Hepatocyte (in vitro differentiated cells): ENCODE data around the gene LSM7. TPM values are rescaled to one million over a fixed set of nuclear protein-coding genes. Genes with fewer than 3 reads are reported as not detected.

Experiments
- DNase-seq: peaks from one replicate; pipeline ENCODE4 v3.0.0-alpha.2; 2016; ENCODE audit warnings: low spot score
- H2AFZ ChIP-seq: fragments of 200-600 bp; sonication (generic); 2 replicates; pipeline ENCODE4 v1.6.0; 2016; ENCODE audit warnings: antibody characterized with exemption, mild to moderate bottlenecking
- H3K27ac ChIP-seq: fragments of 200-600 bp; sonication (generic); 2 replicates; pipeline ENCODE4 v1.5.1; 2016; ENCODE audit warnings: mild to moderate bottlenecking
- H3K27me3 ChIP-seq: fragments of 200-600 bp; sonication (generic); 2 replicates; pipeline ENCODE4 v1.6.1; 2016
- H3K36me3 ChIP-seq: fragments of 200-600 bp; sonication (generic); replicated peaks from 2 replicates; pipeline ENCODE4 v1.5.1; 2016; ENCODE audit warnings: low read depth; ENCODE audit not compliant: insufficient read depth
- H3K4me1 ChIP-seq: fragments of 200-600 bp; sonication (generic); 2 replicates; pipeline ENCODE4 v1.5.1; 2016; ENCODE audit warnings: mild to moderate bottlenecking, moderate library complexity; ENCODE audit not compliant: insufficient read depth
- H3K4me2 ChIP-seq: fragments of 200-600 bp; sonication (generic); 2 replicates; pipeline ENCODE4 v1.6.0; 2016
- H3K4me3 ChIP-seq: fragments of 200-600 bp; sonication (generic); 2 replicates; pipeline ENCODE4 v1.5.1; 2016; ENCODE audit warnings: mild to moderate bottlenecking
- H3K79me2 ChIP-seq: fragments of 200-600 bp; sonication (generic); 2 replicates; pipeline ENCODE4 v1.6.0; 2017; ENCODE audit warnings: mild to moderate bottlenecking
- H3K9me2 ChIP-seq: fragments of 200-600 bp; sonication (generic); replicated peaks from 2 replicates; pipeline ENCODE4 v1.6.0; 2017; ENCODE audit warnings: mild to moderate bottlenecking; ENCODE audit not compliant: insufficient read depth
- H3K9me3 ChIP-seq: fragments of 200-600 bp; sonication (generic); 2 replicates; pipeline ENCODE4 v1.5.1; 2016; ENCODE audit warnings: low read depth, mild to moderate bottlenecking
- H4K20me1 ChIP-seq: fragments of 200-600 bp; sonication (generic); 2 replicates; pipeline ENCODE4 v1.6.0; 2016; ENCODE audit warnings: mild to moderate bottlenecking; ENCODE audit not compliant: insufficient read depth, poor library complexity, severe bottlenecking
- EZH2 ChIP-seq: fragments of 200-600 bp; sonication (generic); IDR thresholded peaks from 2 replicates; pipeline ENCODE4 v1.6.1; 2016; ENCODE audit warnings: antibody characterized with exemption, mild to moderate bottlenecking, borderline replicate concordance
- EZH2phosphoT487 ChIP-seq: fragments of 200-600 bp; sonication (generic); IDR thresholded peaks from one replicate; pipeline ENCODE4 v1.6.1; 2018; ENCODE audit warnings: antibody characterized with exemption, mild to moderate bottlenecking, low read depth, moderate library complexity; ENCODE audit not compliant: unreplicated experiment, severe bottlenecking
- WGBS: methylation state at CpG from one replicate; pipeline ENCODE4 v1.1.6; 2016; ENCODE audit warnings: low lambda C conversion rate; ENCODE audit errors: missing lambda C conversion rate; 5-methylcytosine and 5-hydroxymethylcytosine counted together
- polyA plus RNA-seq: library from polyadenylated mRNA; unstranded; fragments of >200 nt; fragmentation: Nextera tagmentation; extraction: Ambion mirVana; gene quantifications from 2 replicates; pipeline ENCODE4 v1.2.1, GENCODE V29; 2016
- total RNA-seq: library from RNA; depleted of rRNA; stranded (reverse); fragments of >200 nt; gene quantifications from 2 replicates; pipeline ENCODE4 v1.2.3, GENCODE V29; 2014
- TF ChIP-seq, protein P1 (sequence below): fragments of 200-600 bp; sonication (generic); IDR thresholded peaks from 2 replicates; pipeline ENCODE4 v1.5.1; 2016; ENCODE audit warnings: antibody characterized with exemption, mild to moderate bottlenecking; ENCODE audit not compliant: poor library complexity

Gene LSM7
- total and polyA plus RNA-seq, 2 experiments from 2014 or later = 150 to 190 TPM

DNA sequence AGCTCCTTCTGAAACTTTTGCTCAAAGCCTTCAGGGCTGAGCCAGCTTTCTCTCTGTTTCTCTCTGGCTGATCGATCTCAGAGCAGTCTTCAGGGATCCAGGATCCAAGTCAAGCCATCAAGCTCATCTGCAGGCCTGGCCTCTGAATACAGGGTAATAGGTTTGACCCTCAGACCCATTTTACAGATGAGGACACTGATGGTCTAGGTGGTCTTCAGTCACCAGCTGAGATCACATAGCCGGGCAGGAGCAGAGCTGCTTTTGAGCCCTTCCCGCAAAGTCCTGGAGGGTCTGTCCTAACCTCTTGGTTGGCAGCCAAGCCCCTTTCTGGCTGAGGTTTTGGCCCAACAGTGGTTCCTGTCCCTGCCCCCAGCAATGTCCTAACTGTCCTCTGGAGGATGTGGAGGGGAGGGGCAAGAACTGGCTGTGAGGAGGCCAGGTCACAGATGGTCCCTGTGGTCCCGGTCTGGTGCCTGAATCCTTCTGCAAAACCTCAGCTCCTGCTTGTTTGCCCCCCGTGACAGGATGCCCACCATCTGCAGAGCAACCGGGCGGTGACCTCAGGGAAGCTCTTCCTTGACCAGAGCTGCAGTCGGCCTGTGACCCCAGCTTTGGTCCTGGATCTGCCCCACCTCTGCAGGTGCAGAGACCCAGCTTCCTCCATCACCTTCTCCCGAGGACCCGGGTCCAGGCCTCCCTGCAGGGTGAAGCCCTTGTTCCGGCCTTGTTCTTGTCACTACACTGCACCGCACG, 40.6 kb downstream of the LSM7 start:
- H4K20me1 ChIP-seq = peaks cover 3% of the 10 kb centered on the region
- H3K4me1 ChIP-seq = peaks cover 15% of the 10 kb centered on the region
- H2AFZ ChIP-seq = no peak overlapping the region
- no peak overlapping the region for H3K4me3 ChIP-seq
- no peaks in the 10 kb centered on the region for H3K9me3 ChIP-seq
- no peak for TF ChIP-seq EZH2phosphoT487
- no peak for TF ChIP-seq EZH2
- TF ChIP-seq, protein P1, sequence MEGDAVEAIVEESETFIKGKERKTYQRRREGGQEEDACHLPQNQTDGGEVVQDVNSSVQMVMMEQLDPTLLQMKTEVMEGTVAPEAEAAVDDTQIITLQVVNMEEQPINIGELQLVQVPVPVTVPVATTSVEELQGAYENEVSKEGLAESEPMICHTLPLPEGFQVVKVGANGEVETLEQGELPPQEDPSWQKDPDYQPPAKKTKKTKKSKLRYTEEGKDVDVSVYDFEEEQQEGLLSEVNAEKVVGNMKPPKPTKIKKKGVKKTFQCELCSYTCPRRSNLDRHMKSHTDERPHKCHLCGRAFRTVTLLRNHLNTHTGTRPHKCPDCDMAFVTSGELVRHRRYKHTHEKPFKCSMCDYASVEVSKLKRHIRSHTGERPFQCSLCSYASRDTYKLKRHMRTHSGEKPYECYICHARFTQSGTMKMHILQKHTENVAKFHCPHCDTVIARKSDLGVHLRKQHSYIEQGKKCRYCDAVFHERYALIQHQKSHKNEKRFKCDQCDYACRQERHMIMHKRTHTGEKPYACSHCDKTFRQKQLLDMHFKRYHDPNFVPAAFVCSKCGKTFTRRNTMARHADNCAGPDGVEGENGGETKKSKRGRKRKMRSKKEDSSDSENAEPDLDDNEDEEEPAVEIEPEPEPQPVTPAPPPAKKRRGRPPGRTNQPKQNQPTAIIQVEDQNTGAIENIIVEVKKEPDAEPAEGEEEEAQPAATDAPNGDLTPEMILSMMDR = no peak
- H3K9me2 ChIP-seq = no peaks in the 10 kb centered on the region
- peaks cover 65% of the 10 kb centered on the region for H3K27me3 ChIP-seq
- no peak overlapping the region for H3K27ac ChIP-seq
- WGBS = 87% methylated on average over 13 of the region's 13 CpGs
- H3K4me2 ChIP-seq = no peak overlapping the region
- no peak for DNase-seq
- no peaks in the 10 kb centered on the region for H3K79me2 ChIP-seq
- H3K36me3 ChIP-seq = no peaks in the 10 kb centered on the region

DNA sequence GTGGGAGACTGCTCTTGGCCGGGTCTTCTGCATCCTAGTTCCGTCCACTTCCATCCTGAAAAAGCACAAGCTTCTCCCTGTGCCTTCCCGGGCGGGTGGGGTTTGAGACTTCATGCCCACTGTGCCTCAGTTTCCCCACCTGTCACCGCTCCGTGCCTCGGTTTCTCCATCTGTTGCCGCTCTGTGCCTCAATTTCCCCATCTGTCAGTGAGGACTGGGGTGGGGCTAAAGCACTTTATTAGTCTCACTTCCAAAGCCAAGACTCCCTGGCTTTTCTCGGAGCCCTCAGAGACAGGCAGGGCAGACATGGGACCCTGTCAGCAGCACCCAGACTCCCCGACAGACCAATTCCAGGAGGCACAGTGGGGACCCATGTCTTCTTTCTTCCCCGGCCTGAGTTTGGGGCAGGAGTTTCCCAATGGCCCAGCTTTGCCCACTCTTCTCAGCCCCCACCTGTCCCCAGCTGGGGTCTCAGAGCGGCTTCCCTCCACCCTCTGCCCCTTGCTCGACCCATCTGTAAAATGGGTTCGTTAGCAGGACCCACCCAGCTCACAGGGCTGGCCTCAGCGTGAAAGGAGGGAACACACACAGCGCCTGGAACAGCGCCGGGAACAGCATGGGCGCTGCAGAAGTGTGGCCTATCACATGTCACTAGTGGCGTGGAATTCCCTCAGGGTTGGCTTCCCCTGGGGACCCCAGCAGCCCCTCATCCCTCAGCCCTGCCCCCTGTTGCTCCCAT, 41.8 kb downstream of the LSM7 start:
- Histone ChIP-seq H4K20me1 (peaks cover 3% of the 10 kb centered on the region), H3K4me2 (no peak overlapping the region), H3K9me2 (no peaks in the 10 kb centered on the region), H3K4me1 (peaks cover 26% of the 10 kb centered on the region), H3K4me3 (no peak overlapping the region), H3K36me3 (no peaks in the 10 kb centered on the region), H3K79me2 (no peaks in the 10 kb centered on the region), H2AFZ (no peak overlapping the region), H3K9me3 (no peaks in the 10 kb centered on the region), H3K27ac (no peak overlapping the region), H3K27me3 (peaks cover 63% of the 10 kb centered on the region)
- DNase-seq = no peak
- no peak for TF ChIP-seq EZH2
- TF ChIP-seq EZH2phosphoT487 = no peak
- TF ChIP-seq, protein P1 = no peak
- 86% methylated on average over 20 of the region's 20 CpGs for WGBS

DNA sequence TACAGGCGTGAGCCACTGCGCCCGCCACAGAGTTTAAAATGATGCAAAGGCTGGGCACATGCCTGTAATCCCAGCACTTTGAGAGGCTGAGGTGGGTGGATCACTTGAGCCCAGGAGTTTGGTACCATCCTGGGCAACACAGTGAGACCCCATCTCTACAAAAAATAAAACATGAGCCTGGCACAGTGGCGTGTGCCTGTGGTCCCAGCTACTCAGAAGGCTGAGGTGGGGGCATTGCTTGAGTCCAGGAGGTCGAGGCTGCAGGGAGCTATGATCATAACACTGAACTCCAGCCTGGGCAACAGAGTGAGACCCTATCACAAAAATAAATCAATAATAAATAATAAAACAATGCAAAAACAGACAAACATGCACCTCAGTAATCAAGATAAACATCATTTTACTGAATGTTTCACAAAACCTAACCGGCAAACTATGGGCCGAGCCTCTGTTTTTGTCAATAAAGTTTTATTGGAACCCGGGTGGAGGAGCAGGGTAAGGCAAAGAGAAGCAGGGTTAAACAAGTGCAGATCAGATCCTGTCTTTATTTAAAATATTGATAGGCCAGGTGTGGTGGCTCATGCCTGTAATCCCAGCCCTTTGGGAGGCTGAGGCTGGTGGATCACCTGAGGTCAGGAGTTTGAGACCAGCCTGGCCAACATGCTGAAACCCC, 44.4 kb downstream of the LSM7 start:
- no peak overlapping the region for H3K27ac ChIP-seq
- H3K36me3 ChIP-seq = no peaks in the 10 kb centered on the region
- no peak overlapping the region for H3K4me3 ChIP-seq
- H3K9me3 ChIP-seq = no peaks in the 10 kb centered on the region
- H3K4me2 ChIP-seq = no peak overlapping the region
- H3K4me1 ChIP-seq = peaks cover 11% of the 10 kb centered on the region
- H4K20me1 ChIP-seq = no peaks in the 10 kb centered on the region
- peaks cover 37% of the 10 kb centered on the region for H3K27me3 ChIP-seq
- no peak overlapping the region for H2AFZ ChIP-seq
- H3K9me2 ChIP-seq = no peaks in the 10 kb centered on the region
- DNase-seq = no peak
- TF ChIP-seq EZH2phosphoT487 (no peak), EZH2 (no peak)
- TF ChIP-seq, protein P1 = no peak
- H3K79me2 ChIP-seq = no peaks in the 10 kb centered on the region
- 92% methylated on average over 8 of the region's 8 CpGs for WGBS
